Raji (cell line): ENCODE results near the gene TTC3.

Experiments used
- POLR2A ChIP-seq: IDR thresholded peaks from 2 replicates; pipeline ENCODE4 v1.6.1; 2011; ENCODE audit warnings: low read depth, low read length, control low read depth; ENCODE audit not compliant: insufficient read depth

Gene TTC3

DNA sequence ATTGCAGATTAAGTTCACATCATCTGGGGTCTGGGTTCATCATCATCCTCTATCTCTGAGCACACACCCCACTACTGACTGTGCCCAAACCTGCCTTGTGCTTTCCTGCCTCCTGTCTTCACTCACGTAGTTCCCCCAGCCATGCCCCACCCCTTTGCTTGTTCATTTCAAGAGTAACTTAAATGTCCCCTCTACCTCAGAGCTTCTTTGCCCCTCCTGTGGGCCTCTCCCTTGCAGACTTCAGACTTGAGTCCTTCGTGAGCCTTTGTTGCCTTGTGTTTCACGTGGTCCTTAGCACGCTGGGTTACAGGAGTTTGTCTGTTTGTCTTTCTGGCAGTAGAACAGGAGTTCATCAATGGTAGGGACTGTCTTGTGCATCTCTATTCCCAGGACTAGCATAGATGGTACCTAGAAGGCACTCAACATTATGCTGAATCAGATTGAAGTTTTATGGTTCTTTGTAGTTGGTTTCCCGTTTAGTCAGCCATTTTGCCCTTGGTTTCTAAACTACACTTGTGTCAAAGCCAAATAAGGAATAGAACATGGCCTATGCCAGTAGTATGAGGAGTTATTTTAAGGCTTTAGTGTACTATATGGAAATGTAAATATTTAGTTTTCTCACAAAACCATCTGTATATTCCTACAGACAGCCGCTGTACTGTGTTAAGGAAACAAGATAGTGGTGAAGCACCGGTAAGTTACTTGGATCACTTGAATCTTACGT, 86.2 kb downstream of the TTC3 start:
- TF ChIP-seq POLR2A, result no peak

GRCh38 chr21:37159949-37160348, 86.9 kb downstream of the TTC3 start:
- no peak for TF ChIP-seq POLR2A

DNA sequence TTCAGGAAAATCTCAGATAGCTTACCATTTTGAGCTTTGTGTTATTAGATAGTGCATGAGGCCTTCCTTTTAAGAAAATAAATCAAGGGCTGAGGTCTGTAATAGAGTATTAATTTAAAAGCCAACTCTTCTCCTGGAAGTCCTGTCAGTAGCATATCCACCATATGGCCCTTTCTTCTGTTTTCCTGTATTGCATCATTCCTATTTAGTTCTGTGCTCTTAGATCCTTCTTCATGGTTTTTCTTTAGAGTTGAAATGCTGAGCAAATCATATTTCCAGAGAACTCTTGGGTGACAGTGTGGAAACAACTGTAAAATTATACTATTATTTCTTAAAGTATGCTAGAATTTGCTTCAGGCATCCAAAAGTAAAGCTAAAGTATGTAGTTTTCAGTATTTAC, 91.7 kb downstream of the TTC3 start:
- no peak for TF ChIP-seq POLR2A

GRCh38 chr21:37165586-37165985, 92.5 kb downstream of the TTC3 start:
- TF ChIP-seq POLR2A, result no peak

GRCh38 chr21:37166733-37167132, 93.7 kb downstream of the TTC3 start:
- no peak for TF ChIP-seq POLR2A

GRCh38 chr21:37168666-37169065, 95.6 kb downstream of the TTC3 start:
- TF ChIP-seq POLR2A, result no peak

DNA sequence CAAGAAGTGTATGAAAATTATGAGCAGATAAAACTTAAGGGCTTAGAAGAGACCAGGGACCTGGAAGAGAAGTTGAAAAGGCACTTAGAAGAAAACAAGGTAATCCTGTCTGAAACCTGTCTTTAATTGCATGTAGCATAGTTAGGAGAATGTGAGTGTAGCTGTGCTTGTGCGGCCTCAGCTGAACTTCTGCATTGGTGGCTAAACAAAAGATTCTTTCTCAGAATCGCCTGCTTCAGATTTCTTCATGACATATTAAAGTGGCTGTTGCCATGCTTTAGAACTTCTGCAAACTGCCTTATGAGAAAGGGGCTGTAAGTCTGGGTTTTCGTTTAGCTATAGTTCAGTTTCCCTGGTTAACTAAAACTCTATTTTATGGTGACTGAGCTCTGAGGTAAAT, 99.6 kb downstream of the TTC3 start:
- TF ChIP-seq POLR2A, result no peak

DNA sequence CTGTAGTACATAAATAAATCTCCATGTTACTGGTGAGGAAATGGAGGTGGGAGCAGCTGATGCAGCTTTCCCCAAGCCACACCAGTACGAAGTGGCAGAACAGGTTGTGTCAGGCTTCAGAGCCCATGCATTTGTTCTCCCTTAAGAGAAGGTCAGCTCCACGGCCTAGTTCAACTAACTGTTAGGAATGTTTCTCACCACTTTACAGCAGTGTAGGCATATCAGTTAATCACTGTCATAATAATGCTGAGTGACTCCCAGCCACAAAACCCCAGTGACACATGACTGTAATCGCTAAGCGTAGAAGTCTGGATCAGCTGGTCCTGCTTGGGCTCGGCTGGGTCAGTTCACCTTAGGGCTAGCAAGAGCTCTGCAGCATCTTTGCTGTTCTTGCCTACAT, 103.7 kb downstream of the TTC3 start:
- no peak for TF ChIP-seq POLR2A

GRCh38 chr21:37181059-37181458, 108.0 kb downstream of the TTC3 start:
- TF ChIP-seq POLR2A, result no peak

DNA sequence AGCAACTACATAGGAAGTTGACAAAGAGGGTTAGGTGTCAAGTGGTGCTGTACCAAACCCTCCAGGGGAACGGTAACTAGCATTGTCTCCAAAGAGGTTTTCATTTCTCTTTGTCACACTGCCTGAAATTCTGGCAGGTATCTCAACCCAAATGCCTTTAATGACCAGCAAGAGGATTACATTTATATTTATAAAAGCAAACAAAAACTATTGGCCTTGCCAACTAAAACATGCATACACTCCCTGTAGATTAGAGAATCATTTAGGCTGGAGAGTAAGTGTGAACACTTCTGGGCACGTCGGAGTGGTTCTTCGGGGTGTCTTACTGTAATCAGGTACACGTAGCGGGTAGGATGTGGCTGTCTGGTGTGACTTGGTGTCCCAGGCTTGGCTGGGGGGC, 109.2 kb downstream of the TTC3 start:
- no peak for TF ChIP-seq POLR2A

- no peak for TF ChIP-seq POLR2A
Measured at GRCh38 chr21:37183749-37184148, 110.7 kb downstream of the TTC3 start.

DNA sequence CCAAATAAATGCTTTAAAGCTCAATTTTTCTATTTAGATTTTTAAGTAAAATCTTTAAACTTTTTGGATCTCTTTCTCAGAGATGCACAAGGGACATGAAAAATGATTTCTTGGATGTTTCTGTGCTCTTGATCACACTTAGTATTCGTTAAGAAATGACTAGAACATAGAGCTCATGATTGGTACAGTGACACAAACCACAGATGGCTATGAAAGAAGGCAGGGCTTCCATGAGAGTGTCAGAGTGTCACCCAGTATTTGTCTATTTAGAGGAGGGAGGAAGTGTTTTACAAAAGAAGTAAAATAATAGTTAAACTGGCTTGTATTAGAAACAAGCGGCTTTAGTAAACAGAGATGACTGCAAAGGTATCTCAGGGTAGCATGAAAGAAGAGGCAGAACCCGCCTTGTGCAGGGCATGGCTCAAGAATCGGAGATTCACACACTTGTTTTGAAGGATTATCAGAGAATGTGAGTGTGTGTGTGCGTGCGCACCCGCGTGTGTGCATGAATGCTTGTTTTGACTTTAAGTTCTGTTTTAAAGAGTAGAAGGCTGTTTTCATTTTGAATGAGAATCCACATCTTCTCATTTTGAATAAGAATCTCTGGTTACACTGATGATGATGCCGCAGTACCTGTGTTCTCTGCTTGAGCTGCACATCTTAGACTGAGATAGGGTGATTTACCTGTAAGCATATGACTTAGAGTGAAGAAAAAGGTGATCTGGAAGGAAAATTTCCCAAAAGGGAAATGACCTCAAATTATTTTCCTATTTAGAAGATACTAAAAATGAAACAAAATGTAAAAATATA, 111.9 kb downstream of the TTC3 start:
- TF ChIP-seq POLR2A, result no peak

DNA sequence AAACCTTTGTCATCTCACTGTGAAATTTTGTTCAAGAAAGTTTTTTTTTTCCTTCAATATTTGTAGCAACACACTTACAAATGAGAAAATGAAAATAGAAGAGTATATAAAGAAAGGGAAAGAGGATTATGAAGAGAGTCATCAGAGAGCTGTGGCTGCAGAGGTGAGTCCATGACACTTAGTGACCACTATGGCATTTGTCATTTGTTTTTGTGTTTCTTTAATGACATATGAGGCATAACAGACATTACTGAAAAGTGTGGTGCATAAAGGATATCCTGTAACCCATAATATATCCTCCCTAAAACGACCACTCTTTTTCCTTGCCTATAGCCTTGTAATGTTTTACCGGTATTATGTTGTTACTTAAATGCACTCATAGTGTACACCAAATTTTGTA, 113.9 kb downstream of the TTC3 start:
- TF ChIP-seq POLR2A, result no peak

GRCh38 chr21:37188825-37189224, 115.8 kb downstream of the TTC3 start:
- no peak for TF ChIP-seq POLR2A

- no peak for TF ChIP-seq POLR2A
Measured at GRCh38 chr21:37192019-37192418, 119.0 kb downstream of the TTC3 start.

DNA sequence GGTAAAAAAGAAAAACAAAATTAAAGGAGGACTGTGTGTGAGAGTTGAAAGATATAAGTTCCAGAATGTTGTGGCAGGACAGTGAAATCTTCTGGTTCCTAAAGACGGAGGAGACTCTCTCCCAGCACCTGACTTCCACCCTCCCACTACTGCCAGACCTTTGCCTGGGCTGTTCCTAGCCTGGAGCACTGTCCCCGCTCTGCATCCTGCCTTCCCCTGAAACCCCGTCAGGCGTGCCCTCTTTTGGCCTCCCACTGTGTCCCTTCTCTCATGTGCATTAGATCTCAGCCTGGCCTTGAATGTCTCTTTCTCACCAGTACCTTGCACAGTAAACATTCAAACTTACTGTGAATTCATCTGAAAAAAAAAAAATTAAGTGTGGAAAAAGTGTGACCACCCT, 120.0 kb downstream of the TTC3 start:
- TF ChIP-seq POLR2A, result no peak
